Measurements from ENCODE around the gene SLC22A5. TPM values are rescaled to one million over a fixed set of nuclear protein-coding genes. Genes with fewer than 3 reads are reported as not detected.

The SLC22A5 gene
- total and polyA plus RNA-seq, 9 of the 15 experiments (the other 6 are each of a cell fraction or from before 2014, with no cell fraction given), result 3.0 to 16.6 (median 8.3) TPM

DNA sequence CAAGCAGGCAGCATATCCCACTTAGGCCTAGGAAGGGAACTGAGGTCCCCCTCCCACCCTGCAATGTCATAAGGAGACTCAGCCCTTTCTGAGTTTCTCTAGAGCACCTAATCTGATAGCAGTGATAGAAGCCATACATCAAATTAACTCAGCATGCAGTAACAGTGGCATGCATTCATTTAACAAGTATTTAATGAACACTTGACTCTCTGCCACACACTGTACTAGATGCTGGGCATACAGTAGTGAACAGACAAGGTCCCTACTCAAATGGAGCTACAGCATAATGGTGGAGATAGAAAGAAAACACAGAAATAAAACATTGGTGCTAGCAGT is 58.6 kb downstream of the SLC22A5 start (continued):
- TF ChIP-seq RBFOX2 (IDR thresholded peaks at IDR 0.05; ENCODE audit: low read depth, low read length), result no peak
- no peak for TF ChIP-seq PHB2 (IDR thresholded peaks at IDR 0.05; ENCODE audit: low read depth)
- no peak for TF ChIP-seq KLF13 (tag; IDR thresholded peaks at IDR 0.05; ENCODE audit: borderline replicate concordance, low read depth)
- no peak for TF ChIP-seq LCOR (CRISPR knock-in tag; IDR thresholded peaks at IDR 0.05)
- no peak for TF ChIP-seq OTX1 (CRISPR knock-in tag; IDR thresholded peaks at IDR 0.05)
- TF ChIP-seq SMARCE1 (IDR thresholded peaks at IDR 0.05), result no peak
- no peak for TF ChIP-seq ZEB2 (IDR thresholded peaks at IDR 0.05)
- TF ChIP-seq, protein P1, sequence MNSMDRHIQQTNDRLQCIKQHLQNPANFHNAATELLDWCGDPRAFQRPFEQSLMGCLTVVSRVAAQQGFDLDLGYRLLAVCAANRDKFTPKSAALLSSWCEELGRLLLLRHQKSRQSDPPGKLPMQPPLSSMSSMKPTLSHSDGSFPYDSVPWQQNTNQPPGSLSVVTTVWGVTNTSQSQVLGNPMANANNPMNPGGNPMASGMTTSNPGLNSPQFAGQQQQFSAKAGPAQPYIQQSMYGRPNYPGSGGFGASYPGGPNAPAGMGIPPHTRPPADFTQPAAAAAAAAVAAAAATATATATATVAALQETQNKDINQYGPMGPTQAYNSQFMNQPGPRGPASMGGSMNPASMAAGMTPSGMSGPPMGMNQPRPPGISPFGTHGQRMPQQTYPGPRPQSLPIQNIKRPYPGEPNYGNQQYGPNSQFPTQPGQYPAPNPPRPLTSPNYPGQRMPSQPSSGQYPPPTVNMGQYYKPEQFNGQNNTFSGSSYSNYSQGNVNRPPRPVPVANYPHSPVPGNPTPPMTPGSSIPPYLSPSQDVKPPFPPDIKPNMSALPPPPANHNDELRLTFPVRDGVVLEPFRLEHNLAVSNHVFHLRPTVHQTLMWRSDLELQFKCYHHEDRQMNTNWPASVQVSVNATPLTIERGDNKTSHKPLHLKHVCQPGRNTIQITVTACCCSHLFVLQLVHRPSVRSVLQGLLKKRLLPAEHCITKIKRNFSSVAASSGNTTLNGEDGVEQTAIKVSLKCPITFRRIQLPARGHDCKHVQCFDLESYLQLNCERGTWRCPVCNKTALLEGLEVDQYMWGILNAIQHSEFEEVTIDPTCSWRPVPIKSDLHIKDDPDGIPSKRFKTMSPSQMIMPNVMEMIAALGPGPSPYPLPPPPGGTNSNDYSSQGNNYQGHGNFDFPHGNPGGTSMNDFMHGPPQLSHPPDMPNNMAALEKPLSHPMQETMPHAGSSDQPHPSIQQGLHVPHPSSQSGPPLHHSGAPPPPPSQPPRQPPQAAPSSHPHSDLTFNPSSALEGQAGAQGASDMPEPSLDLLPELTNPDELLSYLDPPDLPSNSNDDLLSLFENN (IDR thresholded peaks at IDR 0.05; ENCODE audit: low read depth in 2 of 2, low read length in 2 of 2), result no peak
- peak; percentile 15 for TF ChIP-seq RBBP5 (IDR thresholded peaks at IDR 0.05; ENCODE audit: borderline replicate concordance, insufficient read depth, low read length, poor library complexity, severe bottlenecking)
